Naive thymus-derived CD8-positive, alpha-beta T cell (primary cell): ENCODE results near the gene MT1H. TPM values are rescaled to one million over a fixed set of nuclear protein-coding genes. Genes with fewer than 3 reads are reported as not detected.
"Not testable (repeated sequence)": the region's sequence is repeated elsewhere in the genome, so short reads cannot be mapped to it uniquely, and the experiment has no call there.

Experiments used
- ATAC-seq, 2 donors: fragments of 150-1000 bp; cut with Tn5 transposase in 1 of 2; sonication (Bioruptor Pico), chemical (Tn5 transposase) in 1 of 2; 1 replicate in 1 of 2; 2 replicates in 1 of 2; pipeline ENCODE4 v1.10.0; 2021; ENCODE audit warnings: mild to moderate bottlenecking in 2 of 2, moderate library complexity in 2 of 2
- POLR2A ChIA-PET: fragments of 350-600 bp; sonication (Branson Sonifier 250); formaldehyde crosslinking; loops from one replicate; lab custom pipeline; 2021; ENCODE audit warnings: antibody characterized with exemption; lab: Charles Lee
- DNase-seq, 10 donors: peaks; one replicate each; pipeline versions ENCODE4 v3.0.0 to v3.0.0-alpha.2; 2020 to 2022
- H3K27ac Mint-ChIP-seq, 10 donors: one replicate each; pipeline ENCODE4 v1.8.0; 2020 to 2022; ENCODE audit warnings: mild to moderate bottlenecking in 10 of 10, mixed read lengths in 10 of 10, moderate library complexity in 4 of 10, inconsistent platforms in 1 of 10
- H3K27me3 Mint-ChIP-seq, 5 donors: one replicate each; pipeline ENCODE4 v1.8.0; 2021 to 2022; ENCODE audit warnings: mixed read lengths in 5 of 5
- H3K36me3 Mint-ChIP-seq, 3 donors: one replicate each; pipeline ENCODE4 v1.8.0; 2020 to 2022; ENCODE audit warnings: mixed read lengths in 3 of 3, mild to moderate bottlenecking in 2 of 3, inconsistent platforms in 1 of 3
- H3K4me1 Mint-ChIP-seq, 4 donors: one replicate each; pipeline ENCODE4 v1.8.0; 2021 to 2022; ENCODE audit warnings: mixed read lengths in 4 of 4
- H3K4me3 Mint-ChIP-seq, 10 donors: one replicate each; pipeline ENCODE4 v1.8.0; 2020 to 2022; ENCODE audit warnings: mild to moderate bottlenecking in 10 of 10, mixed read lengths in 10 of 10, moderate library complexity in 6 of 10, inconsistent platforms in 1 of 10
- H3K9me3 Mint-ChIP-seq, 9 donors: one replicate each; pipeline ENCODE4 v1.8.0; 2020 to 2022; ENCODE audit warnings: mixed read lengths in 9 of 9, mild to moderate bottlenecking in 3 of 9, inconsistent platforms in 1 of 9, moderate library complexity in 1 of 9
- polyA plus RNA-seq, 3 donors: library from polyadenylated mRNA; unstranded; fragments of 300-500 nt; fragmentation: Illumina TruSeq; gene quantifications; one replicate each; pipeline ENCODE4 v1.2.3, GENCODE V29; 2021
- total RNA-seq, 8 experiments: library from RNA in 2 of 8; stranded (reverse) in 2 of 8; gene quantifications; one replicate each; pipeline ENCODE4 v1.2.3 and lab custom pipeline; 2021 to 2026

MT1H gene
- total RNA-seq (not detected), polyA plus RNA-seq (not detected), total RNA-seq (lab: John Stamatoyannopoulos, UW) (0 reads per million in 6 experiments)

GRCh38 chr16:56669005-56669839, at the start of gene MT1H:
Gene MT1H (plus strand): TSS chr16:56669814. CDS start chr16:56669885, 71 bp downstream.
- H3K9me3 Mint-ChIP-seq: no peaks in the 10 kb centered on the region
- H3K27ac Mint-ChIP-seq: peak within 1 kb of the TSS in 2 of 10 donors; percentile 16 to 71
- DNase-seq: no peak
- peak; percentile 40 to 52 for ATAC-seq
- POLR2A ChIA-PET: interaction anchor here (0.9 to 1.9 kb wide), 2 partner anchors 13 to 61 kb away, joined by 4 to 5 read pairs; partner anchors contain the start of genes MT1X and MT2A
- peaks cover 16 to 31% (median 22%) of the 10 kb centered on the region in 4 donors for H3K4me1 Mint-ChIP-seq
- peaks cover 0 to 17% (median 8%) of the 10 kb centered on the region in 3 donors for H3K36me3 Mint-ChIP-seq
- H3K27me3 Mint-ChIP-seq: peaks cover 27 to 59% (median 46%) of the 10 kb centered on the region in 5 donors
- H3K4me3 Mint-ChIP-seq: peak within 1 kb of the TSS in 7 of 10 donors; percentile 24 to 62 (median 59)

- DNase-seq (no peak), ATAC-seq (no peak)
- no peaks in the 10 kb centered on the region for H3K36me3 Mint-ChIP-seq
- H3K9me3 Mint-ChIP-seq: no peaks in the 10 kb centered on the region
- peaks cover 0 to 21% (median 0%) of the 10 kb centered on the region in 5 donors for H3K27me3 Mint-ChIP-seq
- H3K27ac Mint-ChIP-seq: no peak overlapping the region
- H3K4me1 Mint-ChIP-seq: peaks cover 9 to 23% (median 16%) of the 10 kb centered on the region in 4 donors
- POLR2A ChIA-PET: interaction anchor here (6.7 kb wide), 1 partner anchor 10 kb away, joined by 50 read pairs; the partner anchor contains the start of gene MT2A
- H3K4me3 Mint-ChIP-seq: no peak overlapping the region
These were observed 49.2 kb upstream of the MT1H start for GRCh38 chr16:56620339-56620897.

GRCh38 chr16:56621665-56622445, 47.8 kb upstream of the MT1H start:
- DNase-seq, H3K4me3 Mint-ChIP-seq, H3K9me3 Mint-ChIP-seq, H3K36me3 Mint-ChIP-seq, ATAC-seq: not testable (repeated sequence)
- H3K27me3 Mint-ChIP-seq: peaks cover 0 to 19% (median 0%) of the 10 kb centered on the region in 5 donors
- peaks cover 12 to 27% (median 21%) of the 10 kb centered on the region in 4 donors for H3K4me1 Mint-ChIP-seq
- H3K27ac Mint-ChIP-seq: peak overlapping the region in 1 of 10 donors; percentile 25
- POLR2A ChIA-PET: interaction anchor here (6.7 kb wide), 1 partner anchor 11 kb away, joined by 50 read pairs; the partner anchor contains the start of gene MT2A

GRCh38 chr16:56623184-56623583, 46.4 kb upstream of the MT1H start:
- ATAC-seq, H3K4me3 Mint-ChIP-seq, H3K36me3 Mint-ChIP-seq, H3K9me3 Mint-ChIP-seq, DNase-seq: not testable (repeated sequence)
- Mint-ChIP-seq H3K4me1 (peaks cover 10 to 17% (median 15%) of the 10 kb centered on the region in 4 donors), H3K27ac (peak overlapping the region in 1 of 10 donors; percentile 85), H3K27me3 (peaks cover 0 to 16% (median 0%) of the 10 kb centered on the region in 5 donors)
- POLR2A ChIA-PET: interaction anchor here (0.6 to 6.7 kb wide), 3 partner anchors 12 to 77 kb away, joined by 4 to 50 read pairs (median 6); partner anchors contain the start of gene MT2A

- DNase-seq (no peak), ATAC-seq (no peak)
- Mint-ChIP-seq H3K9me3 (no peaks in the 10 kb centered on the region), H3K4me3 (no peak overlapping the region), H3K27ac (no peak overlapping the region), H3K27me3 (peaks cover 0 to 16% (median under 1%) of the 10 kb centered on the region in 5 donors), H3K4me1 (peaks cover 10 to 17% (median 15%) of the 10 kb centered on the region in 4 donors), H3K36me3 (peaks cover 0 to 2% (median 0%) of the 10 kb centered on the region in 3 donors)
- POLR2A ChIA-PET: interaction anchor here (0.6 to 6.7 kb wide), 3 partner anchors 11 to 77 kb away, joined by 4 to 50 read pairs (median 6); partner anchors contain the start of gene MT2A
These were observed 46.0 kb upstream of the MT1H start for GRCh38 chr16:56623637-56624036.

- H3K27ac Mint-ChIP-seq: peak within 1 kb of the TSS; percentile 65 to 93 (median 84)
- peaks cover 10 to 21% (median 17%) of the 10 kb centered on the region in 4 donors for H3K4me1 Mint-ChIP-seq
- POLR2A ChIA-PET: interaction anchor here (0.7 to 6.7 kb wide), 5 partner anchors 15 to 20 kb away, joined by 3 to 50 read pairs (median 4); partner anchors contain the start of gene MT2A
- peak; percentile 90 to 93 for ATAC-seq
- peaks cover 0 to 2% (median 0%) of the 10 kb centered on the region in 3 donors for H3K36me3 Mint-ChIP-seq
- H3K4me3 Mint-ChIP-seq: peak within 1 kb of the TSS; percentile 85 to 95 (median 90)
- peaks cover 0 to 14% (median 5%) of the 10 kb centered on the region in 5 donors for H3K27me3 Mint-ChIP-seq
- DNase-seq: peak in 7 of 10 donors; percentile 16 to 50 (median 38)
- H3K9me3 Mint-ChIP-seq: no peaks in the 10 kb centered on the region
These were observed 44.3 kb upstream of the MT1H start, which contains the start of gene MT1E for GRCh38 chr16:56625140-56625942. Gene MT1E (plus strand): TSS chr16:56625781. CDS start chr16:56625852, 71 bp downstream.

GRCh38 chr16:56625943-56626654, 43.5 kb upstream of the MT1H start:
- Mint-ChIP-seq H3K27me3 (peaks cover 3 to 22% (median 12%) of the 10 kb centered on the region in 5 donors), H3K9me3 (no peaks in the 10 kb centered on the region), H3K27ac (peak overlapping the region in 9 of 10 donors; percentile 52 to 90 (median 83)), H3K4me1 (peaks cover 10 to 22% (median 17%) of the 10 kb centered on the region in 4 donors), H3K4me3 (peak overlapping the region; percentile 83 to 95 (median 88)), H3K36me3 (peaks cover 0 to 2% (median 0%) of the 10 kb centered on the region in 3 donors)
- DNase-seq (no peak), ATAC-seq (peak; percentile 42 to 43)
- POLR2A ChIA-PET: interaction anchor here (1.1 to 6.7 kb wide), 3 partner anchors 16 to 18 kb away, joined by 3 to 50 read pairs (median 6); partner anchors contain the start of gene MT2A

- Mint-ChIP-seq H3K4me1 (peaks cover 11 to 26% (median 19%) of the 10 kb centered on the region in 4 donors), H3K36me3 (peaks cover 0 to 2% (median 0%) of the 10 kb centered on the region in 3 donors), H3K27ac (no peak overlapping the region), H3K4me3 (peak overlapping the region in 5 of 10 donors; percentile 22 to 95 (median 87)), H3K9me3 (no peaks in the 10 kb centered on the region), H3K27me3 (peaks cover 4 to 27% (median 18%) of the 10 kb centered on the region in 5 donors)
- POLR2A ChIA-PET: interaction anchor here (6.7 kb wide), 1 partner anchor 16 kb away, joined by 50 read pairs; the partner anchor contains the start of gene MT2A
- ATAC-seq (no peak), DNase-seq (no peak)
These were observed 42.9 kb upstream of the MT1H start for GRCh38 chr16:56626685-56627084.

- Mint-ChIP-seq H3K36me3 (peaks cover 0 to 2% (median 2%) of the 10 kb centered on the region in 3 donors), H3K4me3 (no peak overlapping the region), H3K27me3 (peaks cover 14 to 48% (median 35%) of the 10 kb centered on the region in 5 donors), H3K9me3 (no peaks in the 10 kb centered on the region), H3K4me1 (peaks cover 15 to 37% (median 29%) of the 10 kb centered on the region in 4 donors), H3K27ac (peak overlapping the region in 1 of 10 donors; percentile 40)
- POLR2A ChIA-PET: interaction anchor here (0.8 to 1.1 kb wide), 2 partner anchors 11 to 72 kb away, joined by 4 to 7 read pairs; no protein-coding TSS in a partner anchor
- DNase-seq (no peak), ATAC-seq (no peak)
These were observed 40.9 kb upstream of the MT1H start for GRCh38 chr16:56628486-56629350.
